CD4-positive, alpha-beta T cell (primary cell): ENCODE data around the gene UBA1. TPM values are rescaled to one million over a fixed set of nuclear protein-coding genes. Genes with fewer than 3 reads are reported as not detected.

ENCODE experiments used
- ATAC-seq: fragments of 200-7000 bp; cut with Tn5 transposase; one replicate; pipeline ENCODE4 v1.10.0; 2022; ENCODE audit warnings: mild to moderate bottlenecking; ENCODE audit not compliant: poor library complexity
- CTCF ChIA-PET: fragments of 350-600 bp; sonication (Branson Sonifier 250); formaldehyde crosslinking; loops from one replicate; lab custom pipeline; 2021; ENCODE audit warnings: antibody characterized with exemption, inconsistent platforms; lab: Charles Lee
- POLR2A ChIA-PET: fragments of 350-600 bp; sonication (Branson Sonifier 250); formaldehyde crosslinking; loops from one replicate; lab custom pipeline; 2021; ENCODE audit warnings: antibody characterized with exemption, inconsistent platforms; lab: Charles Lee
- DNase-seq, 14 experiments: peaks; one replicate each; pipeline ENCODE4 v3.0.0-alpha.2; 2013 to 2020; ENCODE audit warnings: mixed read lengths in 2 of 14
- H3K27ac ChIP-seq, 2 donors: one replicate each; pipeline versions ENCODE4 v1.5.1 to v1.7.0; 2013; ENCODE audit warnings: low read length in 2 of 2, low read depth in 1 of 2, mild to moderate bottlenecking in 1 of 2
- H3K27me3 ChIP-seq, 2 experiments: 1 replicate in 1 of 2; 2 replicates in 1 of 2; pipeline versions ENCODE4 v1.6.1 to v1.7.0; 2013; ENCODE audit warnings: low read length in 2 of 2, control low read depth in 1 of 2, mild to moderate bottlenecking in 1 of 2, moderate library complexity in 1 of 2; ENCODE audit not compliant: insufficient read depth in 2 of 2, control insufficient read depth in 1 of 2
- H3K36me3 ChIP-seq: one replicate; pipeline ENCODE4 v1.6.1; 2013; ENCODE audit warnings: low read length, control low read depth; ENCODE audit not compliant: insufficient read depth
- H3K4me1 ChIP-seq: one replicate; pipeline ENCODE4 v1.6.1; 2013; ENCODE audit warnings: low read length, control low read depth; ENCODE audit not compliant: insufficient read depth
- H3K4me3 ChIP-seq: one replicate; pipeline ENCODE4 v1.5.1; 2013; ENCODE audit warnings: mild to moderate bottlenecking, low read length, moderate library complexity
- H3K9me3 ChIP-seq, 2 experiments: 1 replicate in 1 of 2; 2 replicates in 1 of 2; pipeline versions ENCODE4 v1.6.1 to v1.7.0; 2013; ENCODE audit warnings: low read length in 2 of 2, mild to moderate bottlenecking in 2 of 2, control low read depth in 1 of 2, moderate library complexity in 1 of 2; ENCODE audit not compliant: control insufficient read depth in 1 of 2, insufficient read depth in 1 of 2
- H3K27ac Mint-ChIP-seq: one replicate; pipeline ENCODE4 v1.8.0; 2020; ENCODE audit warnings: mixed read lengths
- H3K27me3 Mint-ChIP-seq: one replicate; pipeline ENCODE4 v1.8.0; 2021; ENCODE audit warnings: mixed read lengths
- H3K36me3 Mint-ChIP-seq: one replicate; pipeline ENCODE4 v1.8.0; 2021; ENCODE audit warnings: low read depth, mixed read lengths
- H3K4me1 Mint-ChIP-seq: one replicate; pipeline ENCODE4 v1.8.0; 2021; ENCODE audit warnings: low read depth, mixed read lengths
- H3K4me3 Mint-ChIP-seq: one replicate; pipeline ENCODE4 v1.8.0; 2020; ENCODE audit warnings: mild to moderate bottlenecking, mixed read lengths
- H3K9me3 Mint-ChIP-seq: one replicate; pipeline ENCODE4 v1.8.0; 2020; ENCODE audit warnings: mixed read lengths
- CTCF ChIP-seq: fragments of 200-600 bp; IDR thresholded peaks from one replicate; pipeline ENCODE4 v1.8.0; 2022; ENCODE audit warnings: antibody characterized with exemption, mild to moderate bottlenecking
- intact Hi-C, 2 experiments: fragments of 100-400 bp; cut with DNase I in 1 of 2; cut with micrococcal nuclease in 1 of 2; formaldehyde crosslinking; loops; one replicate each; pipeline versions ENCODE4 v1.15.1 to v1.9.0; 2023 to 2025; cut with DNase I, micrococcal nuclease
- total RNA-seq, 174 experiments: library from RNA in 2 of 174; stranded (reverse) in 2 of 174; gene quantifications; one replicate each; pipeline ENCODE4 v1.2.3 and lab custom pipeline; 2021 to 2026

UBA1 gene
- total RNA-seq, 2 experiments from 2014 or later: 70.0 to 72.1 TPM

GRCh38 chrX:47171996-47172395 lies 21.6 kb upstream of the UBA1 start:
- H3K27ac ChIP-seq: no peak overlapping the region
- no peaks in the 10 kb centered on the region for H3K4me1 ChIP-seq
- intact Hi-C loops: no loop called here
- POLR2A ChIA-PET: interaction anchor here (0.6 kb wide), 1 partner anchor 380 kb away, joined by 3 read pairs; no protein-coding TSS in a partner anchor
- DNase-seq: no peak
- Mint-ChIP-seq H3K4me3 (no peak overlapping the region), H3K36me3 (peaks cover 47% of the 10 kb centered on the region), H3K4me1 (peaks cover 4% of the 10 kb centered on the region), H3K27me3 (no peaks in the 10 kb centered on the region), H3K9me3 (no peaks in the 10 kb centered on the region), H3K27ac (no peak overlapping the region)
- no peak for TF ChIP-seq CTCF
- H3K9me3 ChIP-seq: no peaks in the 10 kb centered on the region
- CTCF ChIA-PET: no interaction called here
- peaks cover 73% of the 10 kb centered on the region for H3K36me3 ChIP-seq
- no peak overlapping the region for H3K4me3 ChIP-seq
- ATAC-seq: no peak
- no peaks in the 10 kb centered on the region for H3K27me3 ChIP-seq

- ATAC-seq: no peak
- Histone ChIP-seq H3K36me3 (peaks cover 77% of the 10 kb centered on the region), H3K9me3 (no peaks in the 10 kb centered on the region), H3K27me3 (no peaks in the 10 kb centered on the region), H3K4me3 (no peak overlapping the region), H3K4me1 (no peaks in the 10 kb centered on the region), H3K27ac (no peak overlapping the region)
- TF ChIP-seq CTCF: no peak
- Mint-ChIP-seq H3K9me3 (no peaks in the 10 kb centered on the region), H3K4me1 (peaks cover 4% of the 10 kb centered on the region), H3K27me3 (no peaks in the 10 kb centered on the region), H3K4me3 (no peak overlapping the region), H3K36me3 (peaks cover 46% of the 10 kb centered on the region), H3K27ac (no peak overlapping the region)
- ChIA-PET CTCF (no interaction called here), POLR2A (no interaction called here)
- intact Hi-C loops: no loop called here
- DNase-seq: no peak
Observed at GRCh38 chrX:47172549-47172948, 21.1 kb upstream of the UBA1 start.

- Mint-ChIP-seq H3K9me3 (no peaks in the 10 kb centered on the region), H3K36me3 (peaks cover 49% of the 10 kb centered on the region), H3K4me3 (no peak overlapping the region), H3K27me3 (no peaks in the 10 kb centered on the region), H3K27ac (no peak overlapping the region), H3K4me1 (peaks cover 4% of the 10 kb centered on the region)
- intact Hi-C loops: no loop called here
- Histone ChIP-seq H3K27ac (no peak overlapping the region), H3K9me3 (no peaks in the 10 kb centered on the region), H3K27me3 (no peaks in the 10 kb centered on the region), H3K4me3 (no peak overlapping the region), H3K4me1 (no peaks in the 10 kb centered on the region), H3K36me3 (peaks cover 83% of the 10 kb centered on the region)
- TF ChIP-seq CTCF: no peak
- DNase-seq: no peak
- POLR2A ChIA-PET: no interaction called here
- no peak for ATAC-seq
- CTCF ChIA-PET: no interaction called here
Observed at GRCh38 chrX:47172971-47173792, 20.4 kb upstream of the UBA1 start.
